D341Med (cell line): ENCODE results near the gene SYAP1.
"Not testable (repeated sequence)": the region's sequence is repeated elsewhere in the genome, so short reads cannot be mapped to it uniquely, and the experiment has no call there.

Experiments used
- DNase-seq: peaks from one replicate; pipeline ENCODE4 v3.0.0; 2012; ENCODE audit warnings: low spot score

The SYAP1 gene

GRCh38 chrX:16726347-16726988 is 7.1 kb downstream of the SYAP1 start:
- not testable (repeated sequence) for DNase-seq

GRCh38 chrX:16727637-16728036 is 8.2 kb downstream of the SYAP1 start:
- DNase-seq: no peak

- no peak for DNase-seq
Observed at GRCh38 chrX:16730450-16730849, 11.0 kb downstream of the SYAP1 start.

GRCh38 chrX:16733013-16733412 is 13.6 kb downstream of the SYAP1 start:
- DNase-seq: no peak

- no peak for DNase-seq
Observed at GRCh38 chrX:16737024-16737423, 17.6 kb downstream of the SYAP1 start.

GRCh38 chrX:16739574-16739973 is 20.2 kb downstream of the SYAP1 start:
- no peak for DNase-seq

- DNase-seq: no peak
Observed at GRCh38 chrX:16743604-16744325, 24.4 kb downstream of the SYAP1 start.

- no peak for DNase-seq
Observed at GRCh38 chrX:16745102-16745501, 25.7 kb downstream of the SYAP1 start.

- DNase-seq: no peak
Observed at GRCh38 chrX:16745659-16746058, 26.2 kb downstream of the SYAP1 start.

GRCh38 chrX:16748425-16748824 is 29.0 kb downstream of the SYAP1 start:
- DNase-seq: no peak

GRCh38 chrX:16750136-16750535 is 30.7 kb downstream of the SYAP1 start:
- DNase-seq: no peak

GRCh38 chrX:16754019-16754418 is 34.6 kb downstream of the SYAP1 start:
- DNase-seq: no peak

GRCh38 chrX:16756724-16757123 is 37.3 kb downstream of the SYAP1 start:
- DNase-seq: no peak

- not testable (repeated sequence) for DNase-seq
Observed at GRCh38 chrX:16761500-16761899, 42.1 kb downstream of the SYAP1 start.

GRCh38 chrX:16762579-16762978 is 43.2 kb downstream of the SYAP1 start:
- no peak for DNase-seq

GRCh38 chrX:16765594-16765993 is 46.2 kb downstream of the SYAP1 start:
- DNase-seq: no peak

GRCh38 chrX:16770970-16771482 is 51.6 kb downstream of the SYAP1 start:
- no peak for DNase-seq

- DNase-seq: peak; percentile 48
Observed at GRCh38 chrX:16771483-16772398, 52.3 kb downstream of the SYAP1 start.

- DNase-seq: no peak
Observed at GRCh38 chrX:16772460-16772859, 53.0 kb downstream of the SYAP1 start.

GRCh38 chrX:16774746-16775145 is 55.3 kb downstream of the SYAP1 start:
- DNase-seq: no peak

GRCh38 chrX:16778545-16778944 is 59.1 kb downstream of the SYAP1 start:
- no peak for DNase-seq

GRCh38 chrX:16778993-16779392 is 59.6 kb downstream of the SYAP1 start:
- DNase-seq: no peak

- not testable (repeated sequence) for DNase-seq
Observed at GRCh38 chrX:16779815-16780214, 60.4 kb downstream of the SYAP1 start.
